ENCODE data around the gene ERMARD.
A peak's percentile ranks its signal among the peaks of the same experiment; 100 is the strongest.
"Not testable (repeated sequence)": the region's sequence is repeated elsewhere in the genome, so short reads cannot be mapped to it uniquely, and the experiment has no call there.

GRCh38 chr6:169765789-169766188 lies 14.4 kb downstream of the ERMARD start:
- not testable (repeated sequence) for TF ChIP-seq POLR2A (IDR thresholded peaks at IDR 0.05; ENCODE audit: extremely low read depth, insufficient read length); CTCF (IDR thresholded peaks at IDR 0.05; ENCODE audit: low read depth, low read length); MYC (IDR thresholded peaks at IDR 0.05; ENCODE audit: low read depth, low read length)
- peak; percentile 18; the same call in 1 of the 2 replicates for TF ChIP-seq MAX (IDR thresholded peaks at IDR 0.05; ENCODE audit: low read depth, low read length)

Measured in NB4 (cell line).